Sigmoid colon (tissue), 4 donors: ENCODE measurements around the gene MFAP4.

Source experiments
- EP300 ChIP-seq, 4 donors: sonication (generic); formaldehyde crosslinking; IDR thresholded peaks; one replicate each; pipeline ENCODE4 v1.6.1; 2017; ENCODE audit warnings: antibody characterized with exemption in 4 of 4
- TF ChIP-seq, protein P1 (sequence below), 4 experiments: fragments of 450-650 bp in 3 of 4; fragments of 200-600 bp in 1 of 4; IDR thresholded peaks; one replicate each; pipeline ENCODE4 v1.5.1; 2016 to 2019; ENCODE audit warnings: antibody characterized with exemption in 4 of 4, mild to moderate bottlenecking in 3 of 4, moderate library complexity in 2 of 4

DNA sequence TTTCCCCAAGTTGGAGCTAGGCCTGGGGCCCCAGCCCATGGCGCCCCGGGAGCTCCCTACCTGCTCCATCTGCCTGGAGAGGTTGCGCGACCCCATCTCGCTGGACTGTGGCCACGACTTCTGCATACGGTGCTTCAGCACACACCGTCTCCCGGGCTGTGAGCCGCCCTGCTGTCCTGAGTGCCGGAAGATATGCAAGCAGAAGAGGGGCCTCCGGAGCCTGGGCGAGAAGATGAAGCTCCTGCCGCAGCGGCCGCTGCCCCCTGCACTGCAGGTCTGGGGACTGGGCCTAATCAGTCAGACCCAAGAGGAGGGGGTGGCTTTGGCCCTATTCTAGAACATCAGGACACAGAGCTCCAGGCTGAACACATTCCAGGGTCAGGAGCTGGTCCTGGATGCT, 25.5 kb upstream of the MFAP4 start:
- TF ChIP-seq EP300 (IDR thresholded peaks at IDR 0.05): no peak
- TF ChIP-seq, protein P1, sequence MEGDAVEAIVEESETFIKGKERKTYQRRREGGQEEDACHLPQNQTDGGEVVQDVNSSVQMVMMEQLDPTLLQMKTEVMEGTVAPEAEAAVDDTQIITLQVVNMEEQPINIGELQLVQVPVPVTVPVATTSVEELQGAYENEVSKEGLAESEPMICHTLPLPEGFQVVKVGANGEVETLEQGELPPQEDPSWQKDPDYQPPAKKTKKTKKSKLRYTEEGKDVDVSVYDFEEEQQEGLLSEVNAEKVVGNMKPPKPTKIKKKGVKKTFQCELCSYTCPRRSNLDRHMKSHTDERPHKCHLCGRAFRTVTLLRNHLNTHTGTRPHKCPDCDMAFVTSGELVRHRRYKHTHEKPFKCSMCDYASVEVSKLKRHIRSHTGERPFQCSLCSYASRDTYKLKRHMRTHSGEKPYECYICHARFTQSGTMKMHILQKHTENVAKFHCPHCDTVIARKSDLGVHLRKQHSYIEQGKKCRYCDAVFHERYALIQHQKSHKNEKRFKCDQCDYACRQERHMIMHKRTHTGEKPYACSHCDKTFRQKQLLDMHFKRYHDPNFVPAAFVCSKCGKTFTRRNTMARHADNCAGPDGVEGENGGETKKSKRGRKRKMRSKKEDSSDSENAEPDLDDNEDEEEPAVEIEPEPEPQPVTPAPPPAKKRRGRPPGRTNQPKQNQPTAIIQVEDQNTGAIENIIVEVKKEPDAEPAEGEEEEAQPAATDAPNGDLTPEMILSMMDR (IDR thresholded peaks at IDR 0.05): no peak
